ENCODE data around the gene ZNF33B. TPM values are rescaled to one million over a fixed set of nuclear protein-coding genes. Genes with fewer than 3 reads are reported as not detected.

The ZNF33B gene
- total RNA-seq, 1 experiment from 2014 or later = 39.6 TPM

- TF ChIP-seq, protein P1, sequence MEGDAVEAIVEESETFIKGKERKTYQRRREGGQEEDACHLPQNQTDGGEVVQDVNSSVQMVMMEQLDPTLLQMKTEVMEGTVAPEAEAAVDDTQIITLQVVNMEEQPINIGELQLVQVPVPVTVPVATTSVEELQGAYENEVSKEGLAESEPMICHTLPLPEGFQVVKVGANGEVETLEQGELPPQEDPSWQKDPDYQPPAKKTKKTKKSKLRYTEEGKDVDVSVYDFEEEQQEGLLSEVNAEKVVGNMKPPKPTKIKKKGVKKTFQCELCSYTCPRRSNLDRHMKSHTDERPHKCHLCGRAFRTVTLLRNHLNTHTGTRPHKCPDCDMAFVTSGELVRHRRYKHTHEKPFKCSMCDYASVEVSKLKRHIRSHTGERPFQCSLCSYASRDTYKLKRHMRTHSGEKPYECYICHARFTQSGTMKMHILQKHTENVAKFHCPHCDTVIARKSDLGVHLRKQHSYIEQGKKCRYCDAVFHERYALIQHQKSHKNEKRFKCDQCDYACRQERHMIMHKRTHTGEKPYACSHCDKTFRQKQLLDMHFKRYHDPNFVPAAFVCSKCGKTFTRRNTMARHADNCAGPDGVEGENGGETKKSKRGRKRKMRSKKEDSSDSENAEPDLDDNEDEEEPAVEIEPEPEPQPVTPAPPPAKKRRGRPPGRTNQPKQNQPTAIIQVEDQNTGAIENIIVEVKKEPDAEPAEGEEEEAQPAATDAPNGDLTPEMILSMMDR (conservative IDR thresholded peaks at IDR 0.05) = no peak
- H3K4me3 Mint-ChIP-seq = no peak overlapping the region
Measured at GRCh38 chr10:42623929-42624328, 14.4 kb downstream of the ZNF33B start.

More at GRCh38 chr10:42623929-42624328, 14.4 kb downstream of the ZNF33B start:
- Mint-ChIP-seq H3K4me1 (no peaks in the 10 kb centered on the region), H3K9me3 (no peaks in the 10 kb centered on the region), H3K27me3 (ENCODE audit: low read depth) (no peaks in the 10 kb centered on the region), H3K36me3 (ENCODE audit: insufficient read depth in 1 of 3, low read depth in 3 of 3) (peaks cover 32 to 62% (median 53%) of the 10 kb centered on the region in 3 experiments), H3K27ac (no peak overlapping the region)
- Histone ChIP-seq H2BK15ac (ENCODE audit: low read depth, low read length) (no peak overlapping the region), H4K20me1 (ENCODE audit: control insufficient read depth, insufficient read depth, insufficient read length) (no peaks in the 10 kb centered on the region), H4K8ac (replicated peaks; ENCODE audit: insufficient read length, low read depth, low read length) (no peak overlapping the region), H3K56ac (ENCODE audit: insufficient read length, low read depth, low read length) (no peak overlapping the region), H3K79me1 (ENCODE audit: insufficient read depth, low read depth, low read length, poor library complexity, severe bottlenecking) (peaks cover 2% of the 10 kb centered on the region), H2AFZ (ENCODE audit: low read length) (no peak overlapping the region), H3K9me3 (ENCODE audit: control insufficient read depth, low read depth, low read length) (no peaks in the 10 kb centered on the region), H2BK120ac (ENCODE audit: low read depth, low read length, poor library complexity, severe bottlenecking) (no peak overlapping the region), H4K5ac (ENCODE audit: insufficient read length, low read depth, low read length) (no peak overlapping the region), H3K23ac (ENCODE audit: insufficient read length, low read depth, low read length) (no peak overlapping the region), H3K23me2 (ENCODE audit: insufficient read length, low read depth, low read length, poor library complexity, severe bottlenecking) (no peaks in the 10 kb centered on the region), H3K4me2 (ENCODE audit: insufficient read depth, insufficient read length, low read length) (no peak overlapping the region), H3K4ac (ENCODE audit: low read depth, low read length) (no peak overlapping the region), H2AK5ac (ENCODE audit: insufficient read length, low read length) (no peak overlapping the region), H3K79me2 (ENCODE audit: insufficient read depth, low read length) (no peaks in the 10 kb centered on the region), H3K27ac (ENCODE audit: insufficient read length, low read depth, low read length) (no peak overlapping the region), H3K18ac (ENCODE audit: insufficient read length, low read depth, low read length) (no peak overlapping the region), H3T11ph (ENCODE audit: low read length) (no peak overlapping the region), H3K9ac (ENCODE audit: extremely low read depth, insufficient read length, low read length) (no peak overlapping the region), H2BK5ac (ENCODE audit: insufficient read length, low read length) (no peak overlapping the region), H3K4me1 (ENCODE audit: insufficient read depth, low read length) (no peaks in the 10 kb centered on the region), H2BK12ac (ENCODE audit: insufficient read length, low read depth, low read length) (no peak overlapping the region), H3K27me3 (ENCODE audit: insufficient read depth, low read length) (no peaks in the 10 kb centered on the region), H3K14ac (ENCODE audit: insufficient read depth, low read length) (no peak overlapping the region), H4K91ac (ENCODE audit: insufficient read length, low read depth, low read length) (no peak overlapping the region), H2BK20ac (ENCODE audit: low read depth, low read length, poor library complexity, severe bottlenecking) (no peak overlapping the region)
- no CpG with 5 or more reads among the region's 4 CpGs for WGBS (ENCODE audit: extremely low coverage, insufficient read length, low lambda C conversion rate)
- no peak for DNase-seq

Measured in H9 (cell line).